Neural crest cell (in vitro differentiated cells): Measurements from ENCODE around the gene PGP. TPM values are rescaled to one million over a fixed set of nuclear protein-coding genes. Genes with fewer than 3 reads are reported as not detected.

ENCODE experiments used
- DNase-seq: peaks from one replicate; pipeline ENCODE4 v3.0.0; 2021; ENCODE audit warnings: low read depth, mixed read lengths, low spot score
- H3K27ac Mint-ChIP-seq: one replicate; pipeline ENCODE4 v1.8.0; 2021; ENCODE audit warnings: mild to moderate bottlenecking, mixed read lengths; ENCODE audit not compliant: unreplicated experiment
- H3K27me3 Mint-ChIP-seq: 2 replicates; pipeline ENCODE4 v1.8.0; 2021; ENCODE audit warnings: low read depth, mild to moderate bottlenecking, mixed read lengths
- H3K36me3 Mint-ChIP-seq: 2 replicates; pipeline ENCODE4 v1.8.0; 2021; ENCODE audit warnings: low read depth, mild to moderate bottlenecking, mixed read lengths
- H3K4me1 Mint-ChIP-seq: 2 replicates; pipeline ENCODE4 v1.8.0; 2021; ENCODE audit warnings: mixed read lengths
- H3K4me3 Mint-ChIP-seq: one replicate; pipeline ENCODE4 v1.8.0; 2021; ENCODE audit warnings: mild to moderate bottlenecking, mixed read lengths
- H3K9me3 Mint-ChIP-seq: 2 replicates; pipeline ENCODE4 v1.8.0; 2021; ENCODE audit warnings: mixed read lengths
- CTCF ChIP-seq: fragments of 200-600 bp; sonication (generic); conservative IDR thresholded peaks from 2 replicates; pipeline ENCODE4 v1.5.0; 2021; ENCODE audit warnings: antibody characterized with exemption, mild to moderate bottlenecking
- total RNA-seq: library from RNA; stranded (reverse); gene quantifications from 2 replicates; pipeline ENCODE4 v1.2.1, GENCODE V29; 2021

Gene PGP
- total RNA-seq, 1 donor from 2014 or later = 50.2 TPM

- Mint-ChIP-seq H3K4me3 (no peak overlapping the region), H3K36me3 (peaks cover 2% of the 10 kb centered on the region), H3K4me1 (no peaks in the 10 kb centered on the region), H3K27ac (no peak overlapping the region), H3K9me3 (no peaks in the 10 kb centered on the region), H3K27me3 (peaks cover 24% of the 10 kb centered on the region)
- DNase-seq = no peak
- TF ChIP-seq CTCF = no peak
Observed at GRCh38 chr16:2233046-2233775, 18.6 kb upstream of the PGP start.

- no peak overlapping the region for H3K27ac Mint-ChIP-seq
- H3K4me1 Mint-ChIP-seq = no peaks in the 10 kb centered on the region
- no peak overlapping the region for H3K4me3 Mint-ChIP-seq
- H3K27me3 Mint-ChIP-seq = peaks cover 18% of the 10 kb centered on the region
- no peak for DNase-seq
- no peaks in the 10 kb centered on the region for H3K9me3 Mint-ChIP-seq
- no peak for TF ChIP-seq CTCF
- peaks cover 2% of the 10 kb centered on the region for H3K36me3 Mint-ChIP-seq
Observed at GRCh38 chr16:2232094-2232990, 17.7 kb upstream of the PGP start.

GRCh38 chr16:2231016-2231931 is 16.6 kb upstream of the PGP start:
- no peak for TF ChIP-seq CTCF
- Mint-ChIP-seq H3K27me3 (peaks cover 9% of the 10 kb centered on the region), H3K4me1 (peaks cover 2% of the 10 kb centered on the region), H3K9me3 (no peaks in the 10 kb centered on the region), H3K4me3 (no peak overlapping the region), H3K36me3 (peaks cover 2% of the 10 kb centered on the region), H3K27ac (no peak overlapping the region)
- no peak for DNase-seq

- Mint-ChIP-seq H3K36me3 (peaks cover under 1% of the 10 kb centered on the region), H3K27me3 (peaks cover 1% of the 10 kb centered on the region), H3K27ac (no peak overlapping the region), H3K9me3 (no peaks in the 10 kb centered on the region), H3K4me3 (no peak overlapping the region), H3K4me1 (peaks cover 5% of the 10 kb centered on the region)
- no peak for DNase-seq
- no peak for TF ChIP-seq CTCF
Observed at GRCh38 chr16:2230376-2230775, 15.7 kb upstream of the PGP start.

GRCh38 chr16:2229632-2230250 is 15.1 kb upstream of the PGP start:
- H3K4me1 Mint-ChIP-seq = peaks cover 5% of the 10 kb centered on the region
- TF ChIP-seq CTCF = no peak
- H3K36me3 Mint-ChIP-seq = no peaks in the 10 kb centered on the region
- no peak for DNase-seq
- no peak overlapping the region for H3K27ac Mint-ChIP-seq
- no peak overlapping the region for H3K4me3 Mint-ChIP-seq
- H3K27me3 Mint-ChIP-seq = no peaks in the 10 kb centered on the region
- no peaks in the 10 kb centered on the region for H3K9me3 Mint-ChIP-seq
